ENCODE data around the gene SCFD1. TPM values are rescaled to one million over a fixed set of nuclear protein-coding genes. Genes with fewer than 3 reads are reported as not detected.

Gene SCFD1
- total RNA-seq, 2 donors from 2014 or later, result 73.8 to 82.9 TPM

Other genes with a start within 250 kb of the SCFD1 start
- gene G2E3, start 63.2 kb upstream of the SCFD1 start, total RNA-seq, result 10 to 100 TPM; 13.7 to 15.2 TPM